GM21576 (cell line): Measurements from ENCODE around the gene ASB13.

Source experiments
- ATAC-seq: cut with Tn5 transposase; IDR thresholded peaks from one replicate; pipeline ENCODE4 v1.9.1; 2021; ENCODE audit warnings: mild to moderate bottlenecking, moderate library complexity; ENCODE audit not compliant: unreplicated experiment

Gene ASB13

GRCh38 chr10:5666008-5666840 lies at the start of gene ASB13:
ASB13 (minus strand) TSS chr10:5666595; CDS start chr10:5666551, 44 bp downstream.
- peak; percentile 53 for ATAC-seq

DNA sequence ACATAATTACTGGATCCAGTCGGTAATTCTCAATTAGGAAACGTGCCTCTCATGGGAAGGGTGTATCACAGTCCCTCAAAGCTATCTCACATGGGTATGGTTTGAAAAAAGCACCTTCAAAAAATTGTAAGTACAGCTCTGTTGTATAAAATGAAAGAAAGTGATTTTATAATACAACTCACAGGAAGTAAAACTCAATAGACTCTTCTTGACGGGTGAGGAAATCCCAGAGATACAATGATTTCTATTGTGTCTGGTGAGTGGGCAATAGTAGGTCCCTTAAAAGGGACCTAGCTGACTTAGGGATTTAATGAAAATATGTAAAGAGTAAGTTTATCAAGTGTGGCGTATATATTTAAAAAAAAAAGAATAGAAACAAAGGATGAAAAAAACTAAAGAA lies 45.2 kb upstream of the ASB13 start:
- ATAC-seq = no peak

DNA sequence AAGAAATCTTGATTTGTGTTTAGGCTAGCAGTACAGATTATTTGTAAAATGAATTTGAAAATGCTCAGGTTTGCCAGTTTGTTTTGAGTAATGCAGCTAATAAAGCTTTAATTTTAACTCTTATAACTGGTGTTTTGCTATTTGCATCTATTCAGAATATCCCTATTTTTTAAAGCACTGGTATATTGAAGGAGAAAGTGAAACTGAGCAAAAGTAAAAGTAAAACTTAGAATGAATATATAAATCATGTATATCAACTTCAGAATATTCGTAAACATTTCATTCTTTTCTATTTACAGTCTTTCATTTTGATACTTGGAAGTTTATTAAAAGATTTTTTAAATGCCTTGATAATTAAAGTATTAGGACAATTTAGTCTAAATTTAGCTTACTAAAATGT lies 44.5 kb upstream of the ASB13 start:
- ATAC-seq = no peak

DNA sequence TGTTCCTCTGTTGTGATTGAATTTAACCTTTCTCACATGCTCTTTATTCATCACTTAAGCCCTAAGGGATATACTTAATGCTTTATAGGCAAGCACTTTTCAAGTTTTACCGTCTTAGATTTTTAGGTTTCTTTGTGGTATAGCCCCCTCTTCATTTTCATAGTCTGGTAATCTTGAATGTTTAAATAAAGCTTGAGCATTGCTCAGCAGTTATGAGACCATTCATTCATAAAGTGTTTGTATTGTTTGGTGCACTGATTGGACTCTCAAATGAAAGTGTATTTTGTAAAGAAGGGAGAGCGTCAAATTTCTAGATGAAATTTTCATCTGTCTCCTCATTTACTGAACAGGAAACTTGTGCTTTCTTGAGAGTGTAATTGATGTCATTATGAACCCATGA lies 43.5 kb upstream of the ASB13 start:
- no peak for ATAC-seq

- no peak for ATAC-seq
Observed at GRCh38 chr10:5708356-5708755, 42.0 kb upstream of the ASB13 start.

DNA sequence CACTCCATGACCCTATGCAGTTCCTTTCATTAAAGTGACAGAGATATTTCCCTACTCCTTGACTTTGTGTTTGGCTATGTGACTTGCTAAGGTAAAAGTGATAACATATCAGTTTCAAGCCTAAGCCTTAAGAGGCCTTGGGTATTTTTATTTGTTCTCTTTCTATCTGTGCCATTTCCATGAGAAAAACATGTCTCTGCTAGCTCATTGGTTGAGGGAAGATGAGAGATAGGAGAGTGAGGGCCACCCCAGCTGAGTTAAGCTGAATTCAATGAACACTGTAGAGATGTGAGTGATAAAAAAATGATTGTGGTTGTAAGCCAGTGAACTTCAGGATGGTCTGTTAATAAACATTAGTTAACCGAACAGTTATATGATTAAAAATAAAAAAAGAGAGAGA lies 31.7 kb upstream of the ASB13 start:
- no peak for ATAC-seq

- ATAC-seq = no peak
Observed at GRCh38 chr10:5697342-5697741, 30.9 kb upstream of the ASB13 start.

GRCh38 chr10:5694573-5694972 lies 28.2 kb upstream of the ASB13 start:
- ATAC-seq = no peak

GRCh38 chr10:5692461-5693358 lies 26.3 kb upstream of the ASB13 start:
- ATAC-seq = peak; percentile 61

DNA sequence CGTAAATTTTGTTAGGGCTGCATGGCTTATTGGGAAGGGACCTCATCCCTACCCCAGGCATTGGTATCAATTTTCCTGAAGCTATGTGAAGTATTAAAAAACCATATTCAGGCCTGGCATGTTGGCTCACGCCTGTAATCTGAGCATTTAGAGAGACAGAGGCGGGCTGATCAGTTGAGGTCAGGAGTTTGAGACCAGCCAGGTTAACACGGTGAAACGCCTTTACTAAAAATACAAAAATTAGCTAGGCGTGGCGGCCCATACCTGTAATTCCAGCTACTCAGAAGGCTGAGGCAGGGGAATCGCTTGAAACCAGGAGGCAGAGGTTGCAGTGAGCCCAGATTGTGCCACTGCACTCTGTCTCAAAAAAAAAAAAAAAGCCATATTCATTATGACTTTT lies 25.4 kb upstream of the ASB13 start:
- ATAC-seq = no peak

- ATAC-seq = no peak
Observed at GRCh38 chr10:5688587-5688986, 22.2 kb upstream of the ASB13 start.

GRCh38 chr10:5685764-5686240 lies 19.4 kb upstream of the ASB13 start:
- no peak for ATAC-seq

DNA sequence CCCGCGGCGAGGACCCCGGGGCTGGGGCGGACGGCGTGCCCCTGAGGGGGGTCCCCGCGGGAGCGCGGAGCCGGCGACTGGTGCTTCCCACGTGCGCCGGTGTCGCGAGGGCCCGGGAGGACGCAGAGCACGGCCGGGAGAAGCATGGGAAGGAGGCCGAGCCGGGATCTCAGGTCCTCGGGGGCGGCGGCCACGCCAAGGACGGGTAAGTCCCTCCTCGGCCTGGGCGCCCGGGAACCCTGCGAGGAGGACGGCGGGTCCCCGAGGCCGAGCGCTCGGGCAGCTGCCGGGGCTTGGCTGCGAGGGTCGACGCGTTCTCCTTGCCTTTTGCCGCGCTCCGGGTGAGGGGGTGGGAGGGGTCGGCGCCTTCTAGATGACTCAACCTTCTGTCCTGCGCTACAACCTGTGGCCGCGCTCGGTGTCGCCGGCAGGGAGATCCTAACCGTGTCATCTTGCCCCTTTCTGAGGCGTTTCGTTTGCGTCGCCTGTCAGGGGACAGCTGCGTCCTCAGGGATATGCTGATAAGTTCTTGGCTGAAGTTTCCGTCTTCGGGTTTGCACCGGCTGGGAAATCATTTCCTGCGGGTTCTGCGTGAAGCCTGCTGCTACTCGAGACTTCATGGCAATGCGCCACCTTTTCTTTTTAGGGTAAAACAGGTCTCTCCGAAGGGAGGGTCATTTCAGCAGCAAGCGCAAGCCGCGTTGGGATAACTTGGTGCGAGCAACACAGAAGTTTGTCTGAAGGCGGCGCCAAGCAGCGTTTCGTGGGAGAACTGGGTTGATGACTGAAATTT lies 18.8 kb upstream of the ASB13 start:
- ATAC-seq = peak; percentile 50

- peak; percentile 56 for ATAC-seq
Observed at GRCh38 chr10:5684318-5684970, 18.0 kb upstream of the ASB13 start, which contains the start of gene TASOR2. TASOR2 (plus strand) TSS chr10:5684838; CDS start chr10:5720643, 35,805 bp downstream.

DNA sequence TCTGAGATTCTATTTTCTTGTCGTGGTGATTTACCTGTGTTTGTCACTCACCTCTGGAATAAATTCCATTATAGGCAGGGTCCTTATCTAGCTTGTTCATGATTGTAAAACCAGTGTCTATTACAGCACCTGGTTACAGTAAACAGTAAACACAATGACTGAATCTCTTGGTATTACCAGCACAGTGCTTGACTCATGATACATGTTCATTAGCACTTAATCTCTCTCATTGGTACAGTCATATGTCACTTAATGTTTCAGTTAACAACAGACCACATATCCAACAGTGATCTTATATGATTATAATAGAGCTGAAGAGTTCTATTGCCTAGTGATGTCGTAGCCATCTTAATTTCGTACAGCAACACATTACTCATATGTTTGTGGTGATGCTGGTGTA lies 16.7 kb upstream of the ASB13 start:
- ATAC-seq = no peak

GRCh38 chr10:5681930-5682329 lies 15.5 kb upstream of the ASB13 start:
- ATAC-seq = no peak

GRCh38 chr10:5679606-5680005 lies 13.2 kb upstream of the ASB13 start:
- ATAC-seq = no peak

GRCh38 chr10:5679037-5679435 lies 12.6 kb upstream of the ASB13 start:
- ATAC-seq = no peak

GRCh38 chr10:5678397-5679036 lies 12.1 kb upstream of the ASB13 start:
- ATAC-seq = no peak
